Central memory CD8-positive, alpha-beta T cell (primary cell): ENCODE measurements around the gene TNS1.

Experiments
- ATAC-seq: fragments of 150-1000 bp; cut with Tn5 transposase; replicated peaks from 2 replicates; pipeline ENCODE4 v1.10.0; 2022; ENCODE audit warnings: mild to moderate bottlenecking, moderate FRiP score, moderate number of reproducible peaks; ENCODE audit not compliant: poor library complexity, severe bottlenecking; ENCODE audit errors: extremely low read depth
- DNase-seq, 2 donors: peaks; one replicate each; pipeline ENCODE4 v3.0.0; 2021; ENCODE audit warnings: low spot score in 2 of 2
- H3K27ac Mint-ChIP-seq: one replicate; pipeline ENCODE4 v1.8.0; 2022; ENCODE audit warnings: low read depth, mild to moderate bottlenecking, moderate library complexity, mixed read lengths
- H3K27me3 Mint-ChIP-seq: one replicate; pipeline ENCODE4 v1.8.0; 2022; ENCODE audit warnings: mixed read lengths
- H3K36me3 Mint-ChIP-seq: one replicate; pipeline ENCODE4 v1.8.0; 2022; ENCODE audit warnings: mild to moderate bottlenecking, moderate library complexity, mixed read lengths; ENCODE audit not compliant: insufficient read depth
- H3K4me1 Mint-ChIP-seq: one replicate; pipeline ENCODE4 v1.8.0; 2022; ENCODE audit warnings: mixed read lengths
- H3K4me3 Mint-ChIP-seq: one replicate; pipeline ENCODE4 v1.8.0; 2022; ENCODE audit warnings: mild to moderate bottlenecking, moderate library complexity, mixed read lengths
- H3K9me3 Mint-ChIP-seq: one replicate; pipeline ENCODE4 v1.8.0; 2022; ENCODE audit warnings: mixed read lengths

TNS1 gene

DNA sequence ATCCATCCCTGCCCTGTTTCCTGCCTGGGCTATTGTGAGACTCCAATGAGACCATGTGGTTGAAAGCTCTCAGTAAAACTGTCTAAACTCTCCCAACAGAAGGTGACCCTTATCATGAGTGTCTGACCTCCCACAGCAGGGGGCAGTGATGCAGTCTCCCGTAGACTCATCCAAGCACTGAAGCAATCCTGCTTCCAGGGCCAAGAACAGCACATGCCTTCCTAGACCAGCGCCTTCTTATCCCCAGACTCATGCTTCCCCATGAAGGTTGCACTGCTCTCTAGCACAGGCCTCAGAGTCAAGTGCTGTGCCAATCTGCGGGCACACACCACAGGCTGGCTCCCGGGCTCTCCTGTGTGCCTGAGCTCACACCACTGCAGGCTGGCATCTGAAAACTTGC lies 112.3 kb downstream of the TNS1 start:
- Mint-ChIP-seq H3K36me3 (no peaks in the 10 kb centered on the region), H3K4me1 (peaks cover 5% of the 10 kb centered on the region), H3K27ac (no peak overlapping the region), H3K27me3 (peaks cover 14% of the 10 kb centered on the region), H3K4me3 (no peak overlapping the region), H3K9me3 (no peaks in the 10 kb centered on the region)
- ATAC-seq (no peak), DNase-seq (no peak)

GRCh38 chr2:217889656-217890055 lies 113.1 kb downstream of the TNS1 start:
- Mint-ChIP-seq H3K4me1 (peaks cover 5% of the 10 kb centered on the region), H3K36me3 (no peaks in the 10 kb centered on the region), H3K4me3 (no peak overlapping the region), H3K27me3 (peaks cover 17% of the 10 kb centered on the region), H3K9me3 (no peaks in the 10 kb centered on the region), H3K27ac (no peak overlapping the region)
- DNase-seq (no peak), ATAC-seq (no peak)

DNA sequence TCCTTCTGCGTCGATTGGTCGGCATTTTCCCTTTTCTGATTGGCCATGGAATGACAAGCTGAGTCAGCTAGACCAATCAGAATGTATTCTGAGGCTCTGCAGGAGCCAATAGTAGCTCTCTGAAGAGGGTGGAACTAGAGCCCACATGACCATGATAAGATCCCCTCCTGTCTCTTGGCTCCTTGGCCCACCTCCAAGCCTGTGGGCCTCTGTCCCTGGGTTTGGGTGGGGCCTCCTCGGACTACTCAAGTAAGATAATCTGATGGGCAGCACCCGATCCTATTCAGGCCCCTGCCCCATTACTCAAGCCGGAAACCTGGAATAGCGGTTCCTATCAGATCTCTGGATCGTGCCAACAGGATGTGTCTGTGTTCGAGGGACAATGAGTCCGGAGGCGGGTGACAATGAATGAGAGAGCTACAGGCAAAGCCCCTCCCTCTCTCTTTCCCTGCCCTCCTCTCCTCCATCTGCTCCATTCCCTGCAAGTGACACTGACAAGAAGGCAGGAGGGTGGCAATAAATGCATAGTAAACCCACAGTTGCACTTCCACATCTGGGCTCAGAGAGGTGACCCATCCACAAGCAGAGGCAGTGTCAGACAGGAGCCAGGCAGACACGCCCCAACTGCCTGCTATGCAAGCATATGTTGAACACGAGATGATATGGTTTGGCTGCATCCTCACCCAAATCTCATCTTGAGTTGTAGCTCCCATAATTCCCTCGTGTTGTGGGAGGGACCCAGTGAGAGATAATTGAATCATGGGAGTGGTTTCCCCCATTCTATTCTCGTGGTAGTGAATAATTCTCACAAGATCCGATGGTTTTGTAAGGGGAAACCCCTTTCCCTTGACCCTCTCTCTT lies 114.7 kb downstream of the TNS1 start:
- no peak for DNase-seq
- ATAC-seq: no peak
- H3K9me3 Mint-ChIP-seq: no peaks in the 10 kb centered on the region
- no peak overlapping the region for H3K4me3 Mint-ChIP-seq
- H3K27me3 Mint-ChIP-seq: peaks cover 23% of the 10 kb centered on the region
- H3K27ac Mint-ChIP-seq: no peak overlapping the region
- peaks cover 5% of the 10 kb centered on the region for H3K4me1 Mint-ChIP-seq
- peaks cover 2% of the 10 kb centered on the region for H3K36me3 Mint-ChIP-seq

GRCh38 chr2:217886720-217887309 lies 116.0 kb downstream of the TNS1 start:
- peak; percentile 17 to 39 for DNase-seq
- peaks cover 23% of the 10 kb centered on the region for H3K27me3 Mint-ChIP-seq

DNA sequence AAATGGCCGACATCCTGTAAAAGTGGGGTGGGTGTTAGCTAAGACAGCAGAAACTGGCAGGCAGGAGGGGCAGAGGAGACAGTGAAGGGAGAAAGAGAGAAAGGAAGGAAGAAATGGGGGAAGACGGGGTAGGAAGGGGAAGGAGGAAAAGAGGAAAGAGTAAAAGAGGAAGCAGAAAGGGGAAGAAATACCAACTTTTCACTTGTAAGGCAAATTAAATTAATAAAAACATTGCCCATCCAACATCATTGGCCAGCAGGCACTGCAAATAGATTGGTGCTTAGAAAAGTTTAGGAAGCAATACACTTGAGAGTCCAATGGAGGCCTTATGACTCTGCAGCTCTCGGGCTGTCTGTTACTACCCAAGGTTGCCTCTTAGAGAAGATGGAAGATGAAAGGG lies 116.7 kb downstream of the TNS1 start:
- peaks cover 23% of the 10 kb centered on the region for H3K27me3 Mint-ChIP-seq
- DNase-seq (no peak), ATAC-seq (no peak)
- peaks cover 5% of the 10 kb centered on the region for H3K4me1 Mint-ChIP-seq
- H3K9me3 Mint-ChIP-seq: no peaks in the 10 kb centered on the region
- H3K4me3 Mint-ChIP-seq: no peak overlapping the region
- peaks cover 2% of the 10 kb centered on the region for H3K36me3 Mint-ChIP-seq
- no peak overlapping the region for H3K27ac Mint-ChIP-seq

More at GRCh38 chr2:217886720-217887309, 116.0 kb downstream of the TNS1 start:
- no peak overlapping the region for H3K4me3 Mint-ChIP-seq
- H3K27ac Mint-ChIP-seq: no peak overlapping the region
- peak; percentile 40 for ATAC-seq
- peaks cover 2% of the 10 kb centered on the region for H3K36me3 Mint-ChIP-seq
- no peaks in the 10 kb centered on the region for H3K9me3 Mint-ChIP-seq
- peaks cover 5% of the 10 kb centered on the region for H3K4me1 Mint-ChIP-seq

DNA sequence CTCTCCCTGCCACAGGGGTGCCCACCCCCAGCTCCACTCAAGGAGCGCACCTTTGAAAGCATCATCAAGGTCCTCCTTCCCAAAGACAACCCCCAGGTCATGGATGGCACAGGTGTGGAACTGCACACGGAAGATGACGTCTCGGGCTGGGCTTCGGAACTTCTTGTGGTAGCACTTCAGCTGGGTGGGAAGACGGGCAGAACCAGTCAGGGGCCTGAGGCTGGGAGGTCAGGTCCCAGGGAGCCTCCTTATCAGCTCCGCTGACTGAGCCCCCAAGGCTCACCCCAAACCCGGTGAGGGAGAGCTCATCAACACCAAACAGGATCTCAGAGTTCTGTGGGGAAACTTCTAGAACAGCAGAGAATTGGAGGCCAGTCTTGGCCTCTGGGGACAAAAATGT lies 117.8 kb downstream of the TNS1 start:
- Mint-ChIP-seq H3K27ac (no peak overlapping the region), H3K4me3 (no peak overlapping the region), H3K4me1 (peaks cover 5% of the 10 kb centered on the region), H3K27me3 (peaks cover 32% of the 10 kb centered on the region), H3K36me3 (peaks cover 2% of the 10 kb centered on the region), H3K9me3 (no peaks in the 10 kb centered on the region)
- DNase-seq (no peak), ATAC-seq (no peak)

- DNase-seq (no peak), ATAC-seq (no peak)
- Mint-ChIP-seq H3K4me1 (no peaks in the 10 kb centered on the region), H3K36me3 (peaks cover 2% of the 10 kb centered on the region), H3K27ac (no peak overlapping the region), H3K27me3 (peaks cover 43% of the 10 kb centered on the region), H3K4me3 (no peak overlapping the region), H3K9me3 (no peaks in the 10 kb centered on the region)
These were observed 121.9 kb downstream of the TNS1 start for GRCh38 chr2:217880891-217881290.

DNA sequence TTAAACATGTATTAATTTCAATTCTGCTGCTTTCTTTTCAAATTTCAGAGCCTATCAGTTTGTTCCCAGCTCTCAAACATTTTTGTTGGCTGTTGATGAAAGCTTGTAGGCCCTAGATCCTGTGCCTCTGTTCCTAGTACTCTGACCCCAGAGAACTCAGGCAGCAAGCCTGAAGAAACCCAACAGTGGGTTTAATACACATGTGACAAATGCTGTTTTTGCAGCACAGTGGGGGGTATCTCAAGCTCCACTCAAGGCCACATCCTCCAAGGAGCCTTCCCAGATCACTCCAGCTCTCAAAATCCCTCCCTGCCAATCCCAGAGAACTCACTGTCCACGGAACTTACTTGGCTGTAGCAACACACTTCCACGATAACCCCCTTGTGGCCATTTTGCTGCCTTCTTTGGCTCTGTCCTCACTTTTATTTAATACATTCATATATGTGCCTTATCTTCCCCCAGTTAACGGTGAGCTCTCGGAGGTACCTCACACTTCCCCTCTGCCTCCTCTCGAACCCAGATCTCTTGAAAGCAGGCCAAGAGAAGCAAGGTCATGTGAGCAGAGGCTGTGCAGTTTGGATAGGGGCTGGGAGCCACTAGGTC lies 122.4 kb downstream of the TNS1 start:
- ATAC-seq (no peak), DNase-seq (no peak)
- H3K4me1 Mint-ChIP-seq: no peaks in the 10 kb centered on the region
- no peak overlapping the region for H3K27ac Mint-ChIP-seq
- H3K36me3 Mint-ChIP-seq: peaks cover 2% of the 10 kb centered on the region
- no peaks in the 10 kb centered on the region for H3K9me3 Mint-ChIP-seq
- H3K4me3 Mint-ChIP-seq: no peak overlapping the region
- H3K27me3 Mint-ChIP-seq: peaks cover 40% of the 10 kb centered on the region

GRCh38 chr2:217878915-217879590 lies 123.7 kb downstream of the TNS1 start:
- H3K36me3 Mint-ChIP-seq: no peaks in the 10 kb centered on the region
- DNase-seq: no peak
- H3K27ac Mint-ChIP-seq: no peak overlapping the region
- peaks cover 30% of the 10 kb centered on the region for H3K27me3 Mint-ChIP-seq
- H3K9me3 Mint-ChIP-seq: no peaks in the 10 kb centered on the region
- no peak for ATAC-seq
- no peaks in the 10 kb centered on the region for H3K4me1 Mint-ChIP-seq
- no peak overlapping the region for H3K4me3 Mint-ChIP-seq

DNA sequence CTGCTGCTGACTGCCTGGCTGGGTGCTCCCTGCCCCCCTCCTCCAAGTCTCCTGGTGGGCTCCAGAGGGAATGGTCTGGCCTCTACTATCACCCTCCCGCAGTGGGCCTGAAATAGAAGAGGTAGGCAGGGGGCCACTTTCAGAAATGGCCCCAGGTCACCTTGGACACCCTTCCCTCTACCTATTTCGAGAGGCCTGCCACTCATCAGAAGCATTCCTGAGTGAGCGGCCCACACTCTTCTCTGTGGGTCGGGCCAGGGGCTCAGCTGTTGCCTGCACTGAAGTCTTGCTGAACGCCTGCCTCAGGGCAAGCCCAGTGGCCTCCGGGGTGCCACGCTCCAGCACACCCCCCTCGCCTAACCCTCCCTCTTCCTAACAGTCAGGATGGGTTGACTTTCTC lies 124.9 kb downstream of the TNS1 start:
- H3K27ac Mint-ChIP-seq: no peak overlapping the region

DNA sequence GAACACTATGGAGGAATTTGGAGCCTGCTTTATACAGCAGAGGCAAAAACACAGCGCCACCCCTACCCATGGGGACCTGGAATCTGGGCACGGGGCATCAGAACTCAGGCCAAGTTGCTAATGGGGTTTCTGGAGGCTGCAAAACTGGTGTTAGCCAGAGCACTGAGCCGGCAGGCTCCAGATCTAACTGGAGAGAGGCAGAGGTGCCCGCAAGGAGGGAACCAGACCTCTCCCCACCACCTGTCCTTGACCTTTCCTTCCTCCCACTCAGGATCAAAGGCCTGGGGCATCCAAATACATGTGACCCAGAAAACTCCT lies 126.6 kb downstream of the TNS1 start:
- H3K9me3 Mint-ChIP-seq: no peaks in the 10 kb centered on the region

More for the DNA sequence above, 124.9 kb downstream of the TNS1 start:
- H3K9me3 Mint-ChIP-seq: no peaks in the 10 kb centered on the region
- DNase-seq (no peak), ATAC-seq (no peak)
- H3K4me1 Mint-ChIP-seq: no peaks in the 10 kb centered on the region
- H3K4me3 Mint-ChIP-seq: no peak overlapping the region
- H3K36me3 Mint-ChIP-seq: no peaks in the 10 kb centered on the region
- peaks cover 27% of the 10 kb centered on the region for H3K27me3 Mint-ChIP-seq

DNA sequence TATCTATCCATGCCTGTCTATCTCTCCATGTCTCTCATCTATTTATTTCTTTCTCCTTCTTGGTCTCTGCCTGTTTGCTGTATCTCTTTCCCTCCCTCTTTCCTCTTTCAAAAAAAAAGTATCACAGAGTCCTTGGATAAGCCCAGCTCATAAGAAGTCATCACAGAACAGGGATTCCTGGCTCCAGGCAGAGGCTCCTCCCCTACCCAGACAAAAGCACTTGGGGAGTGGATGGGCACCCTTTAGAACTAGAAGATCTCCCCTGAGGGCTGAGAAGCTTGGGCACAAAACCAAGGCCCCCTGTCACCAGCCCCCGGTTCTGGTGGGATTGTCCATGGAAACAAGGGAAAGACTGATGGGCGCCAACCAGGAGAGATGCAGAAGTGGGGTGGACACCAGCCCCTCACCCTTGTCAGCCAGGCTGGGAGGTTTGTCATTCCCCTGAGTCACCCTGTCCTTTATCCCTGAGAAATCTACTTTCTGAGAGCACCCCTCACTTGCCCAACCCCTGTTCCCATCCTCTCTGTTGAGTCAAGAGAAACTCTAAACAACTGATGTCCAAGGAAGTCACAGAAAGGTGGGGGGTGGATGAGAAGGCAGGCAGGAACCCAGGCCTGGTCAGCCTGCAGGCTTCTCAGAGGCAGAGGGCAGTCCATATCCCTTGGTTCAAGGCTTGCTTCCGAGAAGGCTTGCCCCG lies 127.1 kb downstream of the TNS1 start:
- no peak overlapping the region for H3K27ac Mint-ChIP-seq
- H3K4me3 Mint-ChIP-seq: no peak overlapping the region
- DNase-seq: no peak
- H3K27me3 Mint-ChIP-seq: peaks cover 45% of the 10 kb centered on the region
- H3K4me1 Mint-ChIP-seq: no peaks in the 10 kb centered on the region
- H3K9me3 Mint-ChIP-seq: no peaks in the 10 kb centered on the region
- no peaks in the 10 kb centered on the region for H3K36me3 Mint-ChIP-seq
- ATAC-seq: no peak

More for the DNA sequence above, 126.6 kb downstream of the TNS1 start:
- ATAC-seq (no peak), DNase-seq (no peak)
- peaks cover 44% of the 10 kb centered on the region for H3K27me3 Mint-ChIP-seq
- no peaks in the 10 kb centered on the region for H3K36me3 Mint-ChIP-seq
- no peaks in the 10 kb centered on the region for H3K4me1 Mint-ChIP-seq
- no peak overlapping the region for H3K27ac Mint-ChIP-seq
- H3K4me3 Mint-ChIP-seq: no peak overlapping the region
